Cardiac muscle cell (in vitro differentiated cells and primary cell): ENCODE results near the gene EIF3F. TPM values are rescaled to one million over a fixed set of nuclear protein-coding genes. Genes with fewer than 3 reads are reported as not detected.
A peak's percentile ranks its signal among the peaks of the same experiment; 100 is the strongest.
"Not testable (repeated sequence)": the region's sequence is repeated elsewhere in the genome, so short reads cannot be mapped to it uniquely, and the experiment has no call there.

Experiments
- DNase-seq, 2 donors: peaks; one replicate each; pipeline versions ENCODE4 v3.0.0 to v3.0.0-alpha.2; 2010 to 2017; ENCODE audit warnings: low read depth in 1 of 2, low spot score in 1 of 2
- H3K27ac ChIP-seq: fragments of 200-600 bp; sonication (generic); 2 replicates; pipeline ENCODE4 v1.5.1; 2016
- H3K27me3 ChIP-seq: fragments of 200-600 bp; sonication (generic); 2 replicates; pipeline ENCODE4 v1.6.0; 2016; ENCODE audit warnings: control low read depth
- H3K36me3 ChIP-seq: fragments of 200-600 bp; sonication (generic); 2 replicates; pipeline ENCODE4 v1.5.1; 2016; ENCODE audit warnings: control low read depth
- H3K4me1 ChIP-seq: fragments of 200-600 bp; sonication (generic); 2 replicates; pipeline ENCODE4 v1.8.1; 2017; ENCODE audit warnings: low read depth, mild to moderate bottlenecking, mixed run types
- H3K4me3 ChIP-seq: fragments of 200-600 bp; sonication (generic); 2 replicates; pipeline ENCODE4 v1.5.1; 2016; ENCODE audit warnings: mild to moderate bottlenecking
- H3K9me3 ChIP-seq: fragments of 200-600 bp; sonication (generic); 2 replicates; pipeline ENCODE4 v1.5.1; 2017; ENCODE audit warnings: low read depth, mild to moderate bottlenecking, control low read depth
- polyA plus RNA-seq: library from polyadenylated mRNA; unstranded; fragments of >200 nt; fragmentation: Nextera tagmentation; extraction: Ambion mirVana; gene quantifications from 2 replicates; pipeline ENCODE4 v1.2.1, GENCODE V29; 2016
- total RNA-seq: library from RNA; depleted of rRNA; stranded (reverse); fragments of >200 nt; gene quantifications from 2 replicates; pipeline ENCODE4 v1.2.3, GENCODE V29; 2016
- TF ChIP-seq, protein P1 (sequence below): IDR thresholded peaks from 2 replicates; pipeline ENCODE4 v1.5.1; 2012; ENCODE audit warnings: low read depth, mild to moderate bottlenecking, low read length

The EIF3F gene
- total and polyA plus RNA-seq, 2 experiments from 2014 or later: 150 to 306 TPM

DNA sequence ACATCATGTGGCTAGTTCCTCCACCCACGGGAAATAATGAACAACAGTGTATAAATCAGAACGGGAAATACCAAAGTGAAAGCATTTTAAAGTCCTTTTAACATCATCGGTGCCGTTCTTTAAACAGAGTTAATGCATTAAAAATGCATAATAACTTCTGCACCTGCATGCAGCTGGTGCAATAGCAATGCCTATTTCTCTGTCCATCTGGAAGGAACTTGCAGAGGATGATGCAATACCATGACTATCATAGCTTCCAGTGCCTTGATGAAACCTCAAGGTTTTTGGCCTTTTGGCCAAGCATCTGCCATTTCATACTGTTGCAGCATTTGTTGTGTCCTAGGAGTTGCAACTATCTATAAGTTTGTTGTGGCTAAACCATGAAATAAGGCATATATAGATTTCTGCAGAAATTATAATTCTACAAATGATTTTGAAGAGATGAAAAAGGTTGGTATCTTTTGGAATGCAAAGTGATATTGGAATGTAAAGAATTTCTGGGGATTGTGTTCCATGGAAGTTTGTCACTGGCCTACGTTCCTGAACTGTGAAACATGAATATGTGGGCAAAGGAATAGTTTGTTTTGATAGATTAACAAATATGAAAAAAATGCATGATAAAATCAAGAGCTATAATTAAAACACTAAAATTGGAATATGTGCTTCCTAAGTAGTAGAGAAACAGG, 9.8 kb upstream of the EIF3F start:
- peak in 1 of 2 donors; percentile 73 for DNase-seq
- H3K4me1 ChIP-seq: no peaks in the 10 kb centered on the region
- H3K36me3 ChIP-seq: no peaks in the 10 kb centered on the region
- no peak overlapping the region for H3K27ac ChIP-seq
- TF ChIP-seq, protein P1, sequence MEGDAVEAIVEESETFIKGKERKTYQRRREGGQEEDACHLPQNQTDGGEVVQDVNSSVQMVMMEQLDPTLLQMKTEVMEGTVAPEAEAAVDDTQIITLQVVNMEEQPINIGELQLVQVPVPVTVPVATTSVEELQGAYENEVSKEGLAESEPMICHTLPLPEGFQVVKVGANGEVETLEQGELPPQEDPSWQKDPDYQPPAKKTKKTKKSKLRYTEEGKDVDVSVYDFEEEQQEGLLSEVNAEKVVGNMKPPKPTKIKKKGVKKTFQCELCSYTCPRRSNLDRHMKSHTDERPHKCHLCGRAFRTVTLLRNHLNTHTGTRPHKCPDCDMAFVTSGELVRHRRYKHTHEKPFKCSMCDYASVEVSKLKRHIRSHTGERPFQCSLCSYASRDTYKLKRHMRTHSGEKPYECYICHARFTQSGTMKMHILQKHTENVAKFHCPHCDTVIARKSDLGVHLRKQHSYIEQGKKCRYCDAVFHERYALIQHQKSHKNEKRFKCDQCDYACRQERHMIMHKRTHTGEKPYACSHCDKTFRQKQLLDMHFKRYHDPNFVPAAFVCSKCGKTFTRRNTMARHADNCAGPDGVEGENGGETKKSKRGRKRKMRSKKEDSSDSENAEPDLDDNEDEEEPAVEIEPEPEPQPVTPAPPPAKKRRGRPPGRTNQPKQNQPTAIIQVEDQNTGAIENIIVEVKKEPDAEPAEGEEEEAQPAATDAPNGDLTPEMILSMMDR: no peak
- no peak overlapping the region for H3K4me3 ChIP-seq
- no peaks in the 10 kb centered on the region for H3K27me3 ChIP-seq
- H3K9me3 ChIP-seq: no peaks in the 10 kb centered on the region

DNA sequence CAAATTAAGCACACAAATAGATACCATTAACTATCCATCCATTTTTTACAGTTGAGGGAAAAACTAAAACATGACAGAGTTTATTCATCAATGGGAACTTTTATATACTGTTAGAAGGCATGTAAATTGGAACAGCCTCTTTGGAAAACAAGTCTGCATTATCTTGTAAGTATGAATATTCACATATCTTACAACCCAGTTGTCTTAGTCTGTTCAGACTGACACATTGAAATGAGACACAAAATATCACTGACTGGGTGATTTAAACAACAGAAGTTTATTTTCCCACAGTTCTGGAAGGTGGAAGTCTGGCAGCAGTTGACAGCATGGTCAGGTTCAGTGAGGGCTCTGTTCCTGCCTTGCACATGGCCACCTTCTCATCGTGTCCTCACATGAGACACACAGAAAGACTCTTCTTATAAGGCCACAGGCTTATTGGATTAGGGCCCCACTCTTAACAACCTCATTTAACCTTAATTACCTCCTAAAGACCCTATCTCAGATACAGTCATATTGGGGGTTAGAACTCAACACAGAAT, 5.4 kb upstream of the EIF3F start:
- no peaks in the 10 kb centered on the region for H3K4me1 ChIP-seq
- DNase-seq: no peak
- no peaks in the 10 kb centered on the region for H3K9me3 ChIP-seq
- H3K27me3 ChIP-seq: no peaks in the 10 kb centered on the region
- H3K4me3 ChIP-seq: no peak overlapping the region
- no peak overlapping the region for H3K27ac ChIP-seq
- TF ChIP-seq, protein P1: no peak
- H3K36me3 ChIP-seq: no peaks in the 10 kb centered on the region

DNA sequence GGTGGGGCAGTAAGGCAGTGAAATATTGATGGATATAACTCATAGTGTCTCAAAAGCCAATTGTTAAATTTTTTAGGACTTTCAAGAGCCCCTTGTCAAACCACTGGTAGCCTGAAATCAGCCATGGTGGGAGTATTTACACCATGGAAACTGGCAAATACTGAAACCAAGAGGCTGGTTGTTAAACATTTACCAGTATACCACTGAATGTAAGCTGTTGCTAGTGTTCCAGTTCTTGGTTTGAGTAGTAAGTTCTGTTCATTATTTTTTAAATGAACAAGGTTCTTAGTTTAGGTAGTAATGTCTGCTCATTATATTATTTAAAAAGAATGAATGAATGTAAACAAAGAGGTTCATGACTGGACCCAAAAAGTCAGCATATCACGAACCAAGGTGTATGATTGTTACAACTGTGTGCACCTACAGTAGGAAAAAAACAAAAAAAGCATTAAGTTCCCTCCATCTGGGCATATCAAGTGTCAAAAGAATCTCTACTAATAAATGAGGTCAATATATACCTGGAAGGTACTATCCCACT, 4.5 kb upstream of the EIF3F start:
- TF ChIP-seq, protein P1: no peak
- Histone ChIP-seq H3K27me3 (no peaks in the 10 kb centered on the region), H3K36me3 (no peaks in the 10 kb centered on the region), H3K4me3 (no peak overlapping the region), H3K4me1 (no peaks in the 10 kb centered on the region), H3K27ac (no peak overlapping the region), H3K9me3 (no peaks in the 10 kb centered on the region)
- no peak for DNase-seq

DNA sequence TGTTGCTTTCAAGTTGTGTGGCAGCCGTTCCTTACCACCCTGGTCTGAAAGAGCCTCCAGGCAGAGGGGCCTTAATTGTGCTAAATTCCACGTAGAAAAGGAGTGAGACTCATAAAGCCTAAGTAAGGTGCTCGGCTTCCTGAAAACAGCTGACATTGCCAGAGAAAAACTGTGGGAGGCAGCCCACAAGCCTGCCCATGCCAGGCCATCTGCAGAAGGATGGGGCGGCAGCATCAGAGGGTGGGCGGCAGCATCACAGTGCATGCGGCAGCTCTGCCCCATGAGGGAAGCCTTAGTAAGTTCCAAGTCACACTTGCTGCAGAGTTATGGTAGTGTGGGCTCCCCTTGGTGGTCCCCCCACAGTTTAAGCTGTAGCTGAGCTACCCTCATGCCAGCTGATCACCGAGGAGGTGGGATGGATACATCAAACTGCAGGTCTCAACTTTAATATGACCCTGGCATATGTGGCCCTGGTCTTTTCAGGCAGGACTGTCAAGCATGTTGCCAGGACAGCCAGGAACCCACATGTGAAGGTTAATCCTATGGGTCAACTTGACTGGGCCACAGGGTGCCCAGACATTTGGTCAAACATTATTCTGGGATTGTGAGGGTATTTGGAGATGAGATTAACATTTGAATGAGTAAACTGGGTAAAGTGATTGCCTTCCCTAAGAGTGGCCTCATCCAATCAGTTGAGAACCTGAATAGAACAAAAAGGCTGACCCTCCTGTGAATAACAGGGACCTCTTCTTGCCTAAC, 3.1 kb upstream of the EIF3F start:
- Histone ChIP-seq H3K4me1 (peaks cover 6% of the 10 kb centered on the region), H3K27ac (no peak overlapping the region), H3K4me3 (no peak overlapping the region), H3K9me3 (no peaks in the 10 kb centered on the region), H3K36me3 (peaks cover 3% of the 10 kb centered on the region), H3K27me3 (no peaks in the 10 kb centered on the region)
- TF ChIP-seq, protein P1: no peak
- DNase-seq: no peak

DNA sequence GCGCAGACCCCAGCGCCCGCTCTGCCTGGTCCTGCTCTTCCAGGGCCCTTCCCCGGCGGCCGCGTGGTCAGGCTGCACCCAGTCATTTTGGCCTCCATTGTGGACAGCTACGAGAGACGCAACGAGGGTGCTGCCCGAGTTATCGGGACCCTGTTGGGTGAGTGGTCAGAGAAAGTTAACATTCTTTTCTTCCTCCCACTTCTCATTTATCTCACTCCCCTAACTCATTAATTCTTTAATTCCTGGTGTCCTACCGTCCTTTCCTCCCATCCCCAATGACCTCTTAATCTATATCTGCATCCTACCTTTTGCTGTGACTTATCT, 385 bp downstream of the EIF3F start:
- Histone ChIP-seq H3K4me3 (peak overlapping the region; percentile 52), H3K27ac (peak overlapping the region; percentile 65), H3K36me3 (peaks cover 13% of the 10 kb centered on the region)
- H3K9me3 ChIP-seq, DNase-seq, H3K27me3 ChIP-seq, H3K4me1 ChIP-seq: not testable (repeated sequence)
